GM13977 (cell line): Measurements from ENCODE around the gene MYCL.

Experiments
- DNase-seq: peaks from one replicate; pipeline ENCODE4 v3.0.0; 2012; ENCODE audit warnings: low spot score
- in situ Hi-C: fragments of 300-500 bp; cut with MboI; formaldehyde crosslinking; loops from one replicate; pipeline ENCODE4 v1.12.0; 2022; ENCODE audit warnings: low sequenced_read_pairs, low pct_unique_long_range_greater_than_20kb, mixed read lengths, inconsistent platforms; ENCODE audit not compliant: unreplicated experiment
- TF ChIP-seq, protein P1 (sequence below): IDR thresholded peaks from 2 replicates; pipeline ENCODE4 v1.5.1; 2012; ENCODE audit warnings: mild to moderate bottlenecking, control low read depth; ENCODE audit not compliant: insufficient read depth; ENCODE audit errors: extremely low read depth, missing control alignments

The MYCL gene

GRCh38 chr1:39901714-39902459 is at the start of gene MYCL:
Gene MYCL (minus strand): TSS chr1:39901917. CDS start chr1:39901434, 483 bp downstream.
- peak; percentile 92 for DNase-seq
- TF ChIP-seq, protein P1, sequence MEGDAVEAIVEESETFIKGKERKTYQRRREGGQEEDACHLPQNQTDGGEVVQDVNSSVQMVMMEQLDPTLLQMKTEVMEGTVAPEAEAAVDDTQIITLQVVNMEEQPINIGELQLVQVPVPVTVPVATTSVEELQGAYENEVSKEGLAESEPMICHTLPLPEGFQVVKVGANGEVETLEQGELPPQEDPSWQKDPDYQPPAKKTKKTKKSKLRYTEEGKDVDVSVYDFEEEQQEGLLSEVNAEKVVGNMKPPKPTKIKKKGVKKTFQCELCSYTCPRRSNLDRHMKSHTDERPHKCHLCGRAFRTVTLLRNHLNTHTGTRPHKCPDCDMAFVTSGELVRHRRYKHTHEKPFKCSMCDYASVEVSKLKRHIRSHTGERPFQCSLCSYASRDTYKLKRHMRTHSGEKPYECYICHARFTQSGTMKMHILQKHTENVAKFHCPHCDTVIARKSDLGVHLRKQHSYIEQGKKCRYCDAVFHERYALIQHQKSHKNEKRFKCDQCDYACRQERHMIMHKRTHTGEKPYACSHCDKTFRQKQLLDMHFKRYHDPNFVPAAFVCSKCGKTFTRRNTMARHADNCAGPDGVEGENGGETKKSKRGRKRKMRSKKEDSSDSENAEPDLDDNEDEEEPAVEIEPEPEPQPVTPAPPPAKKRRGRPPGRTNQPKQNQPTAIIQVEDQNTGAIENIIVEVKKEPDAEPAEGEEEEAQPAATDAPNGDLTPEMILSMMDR = peak; percentile 83

DNA sequence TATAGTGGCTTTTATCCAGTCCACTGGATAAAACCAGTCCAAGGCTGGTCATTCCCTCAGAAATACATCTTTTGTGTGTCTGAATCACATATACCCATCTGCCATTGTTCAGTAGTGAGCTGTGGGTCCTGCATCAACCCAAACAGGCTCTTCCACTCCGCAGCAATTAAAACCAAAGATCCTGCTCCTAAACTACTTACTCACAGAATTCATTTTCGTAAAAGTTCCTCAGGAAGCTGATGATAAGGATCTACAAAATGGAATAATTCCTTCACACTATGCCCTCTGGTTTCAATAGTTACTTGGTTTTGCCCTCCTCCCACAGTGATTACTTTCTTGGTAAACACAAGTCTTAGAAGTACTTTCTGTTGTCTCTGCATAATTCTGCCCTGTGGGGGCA is 48.2 kb upstream of the MYCL start:
- in situ Hi-C loops = no loop called here
- TF ChIP-seq, protein P1 = no peak

More at GRCh38 chr1:39901714-39902459, at the start of gene MYCL:
- in situ Hi-C loops = no loop called here

DNA sequence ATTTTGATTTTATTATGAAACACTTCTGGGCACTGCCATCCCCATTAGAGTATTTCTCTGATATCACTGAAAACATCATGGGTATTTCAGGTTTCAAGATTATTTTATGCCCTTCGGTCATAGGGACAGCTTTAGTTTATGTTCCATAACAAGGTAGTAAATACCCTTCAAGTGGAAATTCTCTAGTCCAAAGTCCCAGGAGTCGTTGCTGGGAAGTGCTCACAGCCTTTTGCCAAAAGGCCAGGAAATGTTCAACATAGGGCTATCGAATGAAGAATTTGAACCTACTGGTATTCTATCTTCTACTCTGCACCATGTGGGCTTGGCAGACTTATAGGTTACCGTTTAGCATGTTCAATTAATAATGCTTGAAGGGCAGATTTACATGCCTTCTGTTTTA is 45.5 kb upstream of the MYCL start:
- no peak for DNase-seq
- in situ Hi-C loops = no loop called here
- TF ChIP-seq, protein P1 = no peak

More for the DNA sequence above, 48.2 kb upstream of the MYCL start:
- DNase-seq = no peak

DNA sequence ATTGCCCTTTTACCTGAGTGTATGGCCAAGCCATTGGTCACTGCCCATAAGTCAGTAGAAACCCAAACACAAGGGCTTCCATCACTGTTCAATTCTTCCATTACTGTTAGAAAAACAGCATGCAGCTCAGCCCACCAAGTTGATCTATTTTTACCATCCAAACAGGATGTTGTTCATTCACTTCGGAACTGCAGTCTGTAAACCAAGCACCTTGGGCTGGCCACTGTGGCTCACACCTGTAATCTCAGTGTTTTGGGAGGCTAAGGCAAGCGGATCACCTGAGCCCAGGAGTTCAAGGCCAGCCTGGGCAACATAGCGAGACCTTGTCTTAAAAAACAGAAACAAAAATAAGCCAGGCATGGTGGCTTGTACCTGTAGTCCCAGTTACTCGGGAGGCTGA is 44.5 kb upstream of the MYCL start:
- TF ChIP-seq, protein P1 = no peak
- in situ Hi-C loops = no loop called here
- DNase-seq = no peak

DNA sequence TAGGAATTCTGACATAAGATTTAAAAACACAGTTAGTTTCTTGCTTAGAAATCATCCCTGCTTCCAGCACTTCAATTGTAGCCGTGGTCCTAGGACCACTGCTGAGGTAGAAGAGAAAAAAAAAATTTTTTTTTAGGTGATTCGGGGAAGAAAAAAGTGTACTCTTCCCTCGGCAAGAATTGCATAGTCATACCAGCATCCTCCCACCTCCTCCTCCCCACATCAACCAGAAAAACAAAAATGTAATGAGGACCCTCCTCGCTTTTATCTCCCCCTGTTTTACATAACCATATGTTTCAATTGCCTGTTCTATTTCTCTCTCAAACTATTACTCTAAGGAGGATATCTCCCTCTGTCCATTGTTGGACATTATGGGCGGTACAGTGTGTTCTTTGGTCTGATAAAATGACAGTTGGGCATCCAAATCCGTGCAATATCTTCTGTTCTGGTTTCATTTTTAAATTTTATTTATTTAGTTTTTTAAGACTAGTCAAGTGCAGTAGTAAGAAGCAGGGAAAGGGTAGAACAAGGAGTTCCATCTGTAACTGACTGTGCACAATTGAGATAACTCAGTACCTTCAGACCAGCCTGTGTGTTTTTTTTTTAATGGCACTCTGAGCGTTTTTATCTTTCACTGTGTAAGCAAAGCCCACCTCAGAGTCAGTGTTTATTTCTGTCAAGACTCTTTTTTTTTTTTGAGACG is 42.8 kb upstream of the MYCL start:
- no peak for DNase-seq
- TF ChIP-seq, protein P1 = no peak
- in situ Hi-C loops = no loop called here

GRCh38 chr1:39943471-39944290 is 42.0 kb upstream of the MYCL start:
- DNase-seq = no peak
- in situ Hi-C loops = no loop called here
- TF ChIP-seq, protein P1 = no peak
